Muscle layer of duodenum (tissue), 2 donors: Measurements from ENCODE around the gene RPH3AL.
"Not testable (repeated sequence)": the region's sequence is repeated elsewhere in the genome, so short reads cannot be mapped to it uniquely, and the experiment has no call there.

ENCODE experiments used
- H3K27ac ChIP-seq: one replicate; pipeline ENCODE4 v1.7.0; 2013; ENCODE audit warnings: mild to moderate bottlenecking, low read length
- H3K27me3 ChIP-seq: one replicate; pipeline ENCODE4 v1.7.0; 2013; ENCODE audit warnings: low read depth, mild to moderate bottlenecking, control low read depth, low read length
- H3K36me3 ChIP-seq, 2 donors: one replicate each; pipeline ENCODE4 v1.7.0; 2013; ENCODE audit warnings: low read length in 2 of 2, control low read depth in 1 of 2, mild to moderate bottlenecking in 1 of 2; ENCODE audit not compliant: insufficient read depth in 2 of 2, control insufficient read depth in 1 of 2
- H3K4me1 ChIP-seq, 2 donors: one replicate each; pipeline ENCODE4 v1.7.0; 2013; ENCODE audit warnings: low read length in 2 of 2, mild to moderate bottlenecking in 2 of 2, control low read depth in 1 of 2, moderate library complexity in 1 of 2; ENCODE audit not compliant: insufficient read depth in 2 of 2, control insufficient read depth in 1 of 2
- H3K4me3 ChIP-seq, 2 donors: one replicate each; pipeline ENCODE4 v1.7.0; 2013; ENCODE audit warnings: low read length in 2 of 2, low read depth in 1 of 2, mild to moderate bottlenecking in 1 of 2
- H3K9me3 ChIP-seq, 2 donors: one replicate each; pipeline ENCODE4 v1.7.0; 2013; ENCODE audit warnings: low read length in 2 of 2, control low read depth in 1 of 2, mild to moderate bottlenecking in 1 of 2; ENCODE audit not compliant: control insufficient read depth in 1 of 2
- donor health status: healthy.

Gene RPH3AL

GRCh38 chr17:245611-246010, 107.0 kb downstream of the RPH3AL start:
- H3K9me3 ChIP-seq = no peaks in the 10 kb centered on the region

GRCh38 chr17:245020-245419, 107.6 kb downstream of the RPH3AL start:
- Histone ChIP-seq H3K9me3 (no peaks in the 10 kb centered on the region), H3K4me3 (no peak overlapping the region), H3K27me3 (no peaks in the 10 kb centered on the region), H3K4me1 (no peaks in the 10 kb centered on the region), H3K36me3 (no peaks in the 10 kb centered on the region), H3K27ac (no peak overlapping the region)

More at GRCh38 chr17:245611-246010, 107.0 kb downstream of the RPH3AL start:
- Histone ChIP-seq H3K27ac (no peak overlapping the region), H3K4me1 (no peaks in the 10 kb centered on the region), H3K27me3 (no peaks in the 10 kb centered on the region), H3K36me3 (no peaks in the 10 kb centered on the region), H3K4me3 (no peak overlapping the region)

GRCh38 chr17:243924-244323, 108.7 kb downstream of the RPH3AL start:
- H3K27me3 ChIP-seq, H3K4me3 ChIP-seq, H3K4me1 ChIP-seq, H3K9me3 ChIP-seq, H3K27ac ChIP-seq, H3K36me3 ChIP-seq: not testable (repeated sequence)

- Histone ChIP-seq H3K9me3 (no peaks in the 10 kb centered on the region), H3K27ac (no peak overlapping the region), H3K4me3 (no peak overlapping the region), H3K27me3 (no peaks in the 10 kb centered on the region), H3K36me3 (no peaks in the 10 kb centered on the region), H3K4me1 (no peaks in the 10 kb centered on the region)
Measured at GRCh38 chr17:238964-239259, 113.7 kb downstream of the RPH3AL start.

- H3K4me3 ChIP-seq = no peak overlapping the region
- no peaks in the 10 kb centered on the region for H3K4me1 ChIP-seq
- no peaks in the 10 kb centered on the region for H3K9me3 ChIP-seq
- H3K27me3 ChIP-seq = no peaks in the 10 kb centered on the region
- H3K27ac ChIP-seq = no peak overlapping the region
- H3K36me3 ChIP-seq = no peaks in the 10 kb centered on the region
Measured at GRCh38 chr17:238071-238963, 114.3 kb downstream of the RPH3AL start.

GRCh38 chr17:237406-237955, 115.1 kb downstream of the RPH3AL start:
- Histone ChIP-seq H3K36me3 (no peaks in the 10 kb centered on the region), H3K4me1 (no peaks in the 10 kb centered on the region), H3K27me3 (no peaks in the 10 kb centered on the region), H3K4me3 (no peak overlapping the region), H3K9me3 (no peaks in the 10 kb centered on the region), H3K27ac (no peak overlapping the region)

GRCh38 chr17:236641-237405, 115.8 kb downstream of the RPH3AL start:
- H3K27me3 ChIP-seq = no peaks in the 10 kb centered on the region
- no peaks in the 10 kb centered on the region for H3K4me1 ChIP-seq
- H3K9me3 ChIP-seq = no peaks in the 10 kb centered on the region
- H3K27ac ChIP-seq = no peak overlapping the region
- no peak overlapping the region for H3K4me3 ChIP-seq
- H3K36me3 ChIP-seq = no peaks in the 10 kb centered on the region

GRCh38 chr17:235831-236640, 116.6 kb downstream of the RPH3AL start:
- Histone ChIP-seq H3K27me3 (no peaks in the 10 kb centered on the region), H3K27ac (no peak overlapping the region), H3K36me3 (no peaks in the 10 kb centered on the region), H3K9me3 (no peaks in the 10 kb centered on the region), H3K4me3 (no peak overlapping the region), H3K4me1 (no peaks in the 10 kb centered on the region)

- not testable (repeated sequence) for H3K36me3 ChIP-seq, H3K4me1 ChIP-seq, H3K27me3 ChIP-seq, H3K9me3 ChIP-seq, H3K4me3 ChIP-seq
- peak overlapping the region; percentile 45 for H3K27ac ChIP-seq
Measured at GRCh38 chr17:234994-235830, 117.4 kb downstream of the RPH3AL start.

- H3K36me3 ChIP-seq, H3K4me3 ChIP-seq, H3K9me3 ChIP-seq, H3K27me3 ChIP-seq, H3K4me1 ChIP-seq: not testable (repeated sequence)
- peak overlapping the region; percentile 45 for H3K27ac ChIP-seq
Measured at GRCh38 chr17:234163-234993, 118.2 kb downstream of the RPH3AL start.
